GM18909 (cell line): ENCODE measurements around the gene NT5M.

Source experiments
- ATAC-seq: cut with Tn5 transposase; IDR thresholded peaks from one replicate; pipeline ENCODE4 v1.9.1; 2021; ENCODE audit warnings: mild to moderate bottlenecking; ENCODE audit not compliant: unreplicated experiment, poor library complexity

The NT5M gene

GRCh38 chr17:17328251-17328650 lies 25.1 kb downstream of the NT5M start:
- ATAC-seq, result no peak

GRCh38 chr17:17341452-17341851 lies 38.3 kb downstream of the NT5M start:
- no peak for ATAC-seq

GRCh38 chr17:17342242-17342945 lies 39.2 kb downstream of the NT5M start:
- no peak for ATAC-seq

GRCh38 chr17:17343160-17343735 lies 40.1 kb downstream of the NT5M start:
- ATAC-seq, result no peak

GRCh38 chr17:17343896-17344506 lies 40.8 kb downstream of the NT5M start:
- ATAC-seq, result no peak

- no peak for ATAC-seq
Observed at GRCh38 chr17:17344507-17345293, 41.5 kb downstream of the NT5M start.

GRCh38 chr17:17345294-17345597 lies 42.1 kb downstream of the NT5M start:
- ATAC-seq, result no peak

GRCh38 chr17:17345686-17346427 lies 42.7 kb downstream of the NT5M start:
- no peak for ATAC-seq

GRCh38 chr17:17346428-17347233 lies 43.5 kb downstream of the NT5M start:
- no peak for ATAC-seq

- no peak for ATAC-seq
Observed at GRCh38 chr17:17347234-17347955, 44.2 kb downstream of the NT5M start.

GRCh38 chr17:17347956-17348871 lies 45.0 kb downstream of the NT5M start:
- ATAC-seq, result no peak

GRCh38 chr17:17348872-17349723 lies 45.9 kb downstream of the NT5M start:
- no peak for ATAC-seq

GRCh38 chr17:17349724-17350106 lies 46.5 kb downstream of the NT5M start:
- ATAC-seq, result no peak

GRCh38 chr17:17350491-17351355 lies 47.5 kb downstream of the NT5M start:
- no peak for ATAC-seq

- no peak for ATAC-seq
Observed at GRCh38 chr17:17351356-17351891, 48.3 kb downstream of the NT5M start.
